GM19240 (cell line): ENCODE measurements around the gene RNFT2.
"Not testable (repeated sequence)": the region's sequence is repeated elsewhere in the genome, so short reads cannot be mapped to it uniquely, and the experiment has no call there.

Experiments used
- DNase-seq: peaks from one replicate; pipeline ENCODE4 v3.0.0; 2011; ENCODE audit warnings: low spot score; ENCODE audit not compliant: insufficient read length

RNFT2 gene

GRCh38 chr12:116742787-116743186 lies 4.7 kb downstream of the RNFT2 start:
- DNase-seq, result not testable (repeated sequence)

- DNase-seq, result no peak
Measured at GRCh38 chr12:116744766-116745165, 6.7 kb downstream of the RNFT2 start.

GRCh38 chr12:116745554-116745953 lies 7.4 kb downstream of the RNFT2 start:
- DNase-seq, result no peak

GRCh38 chr12:116749884-116750283 lies 11.8 kb downstream of the RNFT2 start:
- DNase-seq, result no peak

GRCh38 chr12:116750298-116750697 lies 12.2 kb downstream of the RNFT2 start:
- DNase-seq, result no peak

GRCh38 chr12:116754097-116754496 lies 16.0 kb downstream of the RNFT2 start:
- not testable (repeated sequence) for DNase-seq

GRCh38 chr12:116754783-116755182 lies 16.7 kb downstream of the RNFT2 start:
- DNase-seq, result not testable (repeated sequence)

- no peak for DNase-seq
Measured at GRCh38 chr12:116759783-116760621, 21.9 kb downstream of the RNFT2 start.

GRCh38 chr12:116760622-116761020 lies 22.5 kb downstream of the RNFT2 start:
- no peak for DNase-seq

GRCh38 chr12:116761499-116761898 lies 23.4 kb downstream of the RNFT2 start:
- DNase-seq, result no peak

GRCh38 chr12:116765271-116765670 lies 27.2 kb downstream of the RNFT2 start:
- no peak for DNase-seq

- DNase-seq, result no peak
Measured at GRCh38 chr12:116766285-116766684, 28.2 kb downstream of the RNFT2 start.

GRCh38 chr12:116766746-116767145 lies 28.6 kb downstream of the RNFT2 start:
- no peak for DNase-seq

GRCh38 chr12:116771651-116772050 lies 33.5 kb downstream of the RNFT2 start:
- DNase-seq, result no peak

- no peak for DNase-seq
Measured at GRCh38 chr12:116773276-116773731, 35.2 kb downstream of the RNFT2 start.

GRCh38 chr12:116774020-116774419 lies 35.9 kb downstream of the RNFT2 start:
- no peak for DNase-seq

- DNase-seq, result no peak
Measured at GRCh38 chr12:116777245-116777644, 39.1 kb downstream of the RNFT2 start.

- DNase-seq, result no peak
Measured at GRCh38 chr12:116779597-116779996, 41.5 kb downstream of the RNFT2 start.

- no peak for DNase-seq
Measured at GRCh38 chr12:116780942-116781341, 42.8 kb downstream of the RNFT2 start.

GRCh38 chr12:116783525-116784237 lies 45.6 kb downstream of the RNFT2 start:
- no peak for DNase-seq

- no peak for DNase-seq
Measured at GRCh38 chr12:116784238-116784612, 46.1 kb downstream of the RNFT2 start.

- DNase-seq, result not testable (repeated sequence)
Measured at GRCh38 chr12:116789562-116789961, 51.4 kb downstream of the RNFT2 start.

GRCh38 chr12:116790066-116790465 lies 52.0 kb downstream of the RNFT2 start:
- no peak for DNase-seq
